HTR-8/SVneo (cell line): ENCODE data around the gene PPP1R3D.
"Not testable (repeated sequence)": the region's sequence is repeated elsewhere in the genome, so short reads cannot be mapped to it uniquely, and the experiment has no call there.

Source experiments
- DNase-seq: peaks from one replicate; pipeline ENCODE4 v3.0.0; 2011; ENCODE audit warnings: low spot score, mixed read lengths; ENCODE audit not compliant: insufficient read length
- FAIRE-seq: peaks from 2 replicates; lab custom pipeline; 2011; peaks lifted over from hg19 to GRCh38; lab: Jason Lieb, UNC

PPP1R3D gene

GRCh38 chr20:59931511-59932312 lies 8.4 kb downstream of the PPP1R3D start:
- FAIRE-seq (peak; percentile 70), DNase-seq (no peak)

DNA sequence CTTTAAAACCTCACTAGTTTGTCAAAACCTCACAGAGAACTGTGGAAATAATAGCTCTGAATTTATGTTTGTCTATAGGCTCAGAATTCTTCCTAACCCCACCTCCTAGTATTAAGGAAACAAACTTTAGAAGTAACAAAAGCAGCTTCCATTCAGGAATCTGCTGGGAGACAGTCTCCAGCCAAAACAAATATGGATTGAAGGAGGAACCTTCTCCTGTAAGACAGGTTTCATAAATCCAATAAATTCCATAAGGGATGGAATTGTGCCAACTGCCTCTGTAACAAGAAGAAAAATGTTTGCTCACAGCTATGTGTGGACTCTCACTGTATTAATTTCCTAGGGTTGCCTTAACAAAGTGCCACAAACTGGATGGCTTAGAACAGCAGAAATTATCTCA lies 14.2 kb downstream of the PPP1R3D start:
- FAIRE-seq = no peak
- DNase-seq = no peak

DNA sequence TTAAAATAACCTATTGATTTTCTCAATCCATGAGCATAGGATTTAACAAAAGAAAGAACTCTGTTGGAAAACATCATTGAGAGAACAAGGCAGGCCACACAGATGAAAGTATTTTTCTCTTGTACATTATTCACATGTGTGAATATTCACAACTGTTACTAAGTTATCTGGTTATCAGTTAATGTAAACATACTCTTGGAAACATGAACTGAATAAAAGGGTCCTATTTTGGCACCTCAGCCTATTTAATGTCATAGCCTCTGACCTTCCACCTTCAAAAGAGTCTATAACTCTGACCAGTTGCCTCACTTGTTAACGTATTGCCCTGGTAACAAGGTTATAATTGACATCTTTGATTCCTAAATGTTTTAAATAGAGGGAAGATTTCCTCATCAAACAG lies 14.7 kb downstream of the PPP1R3D start:
- FAIRE-seq = peak; percentile 80
- no peak for DNase-seq

DNA sequence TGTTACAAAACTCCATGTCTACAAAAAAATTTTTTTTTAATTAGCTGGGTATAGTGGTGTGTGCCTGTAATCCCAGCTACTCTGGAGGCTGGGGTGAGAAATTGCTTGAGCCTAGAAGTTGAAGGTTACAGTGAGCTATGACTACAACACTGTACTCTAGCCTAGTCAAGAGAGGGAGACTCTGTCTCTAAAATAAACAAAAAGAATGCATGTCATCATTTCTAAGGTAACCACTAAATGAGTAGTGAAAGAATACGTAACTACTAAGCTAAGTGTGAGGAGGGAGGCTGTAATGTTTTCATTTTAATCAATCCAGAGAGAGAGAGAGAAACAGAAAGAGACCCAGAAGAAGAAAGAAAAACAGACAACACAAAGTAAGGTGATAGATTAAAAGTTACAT lies 16.6 kb downstream of the PPP1R3D start:
- DNase-seq (no peak), FAIRE-seq (no peak)

DNA sequence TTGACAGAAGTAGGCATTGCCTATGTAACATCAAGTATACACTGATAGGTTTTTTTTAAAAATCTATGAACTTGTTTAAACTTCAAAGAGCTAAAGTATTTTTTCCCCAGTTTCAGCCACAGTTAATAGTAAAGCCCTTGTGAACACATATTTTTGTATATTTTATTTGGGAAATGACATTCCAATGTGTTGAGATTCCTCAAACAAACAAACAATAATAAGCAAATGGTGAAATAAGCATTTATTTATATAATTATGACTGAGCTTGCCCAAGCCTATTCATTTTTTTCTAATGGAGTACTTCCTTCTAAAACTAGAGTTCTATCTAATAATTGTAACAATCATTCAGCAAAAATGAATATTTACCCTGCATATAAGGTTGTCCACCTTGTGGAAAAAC lies 19.2 kb downstream of the PPP1R3D start:
- DNase-seq (no peak), FAIRE-seq (no peak)

DNA sequence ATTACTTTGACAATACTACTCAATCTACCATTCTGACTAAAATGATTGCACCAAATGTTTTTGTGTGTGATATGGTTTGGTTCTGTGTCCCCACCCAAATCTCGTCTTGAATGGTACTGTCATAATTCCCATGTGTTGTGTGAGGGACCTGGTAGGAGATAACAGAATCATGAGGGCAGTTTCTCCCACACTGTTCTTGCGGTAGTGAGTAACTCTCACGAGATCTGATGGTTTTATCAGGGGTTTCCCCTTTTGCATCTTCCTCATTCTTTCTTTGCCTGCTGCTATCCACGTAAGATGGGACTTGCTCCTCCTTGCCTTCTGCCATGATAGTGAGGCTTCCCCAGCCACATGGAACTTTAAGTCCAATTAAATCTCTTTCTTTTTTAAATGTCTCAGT lies 27.5 kb downstream of the PPP1R3D start:
- DNase-seq = no peak
- peak; percentile 58 for FAIRE-seq

- DNase-seq = no peak
- no peak for FAIRE-seq
Measured at GRCh38 chr20:59911041-59911440, 29.1 kb downstream of the PPP1R3D start.

DNA sequence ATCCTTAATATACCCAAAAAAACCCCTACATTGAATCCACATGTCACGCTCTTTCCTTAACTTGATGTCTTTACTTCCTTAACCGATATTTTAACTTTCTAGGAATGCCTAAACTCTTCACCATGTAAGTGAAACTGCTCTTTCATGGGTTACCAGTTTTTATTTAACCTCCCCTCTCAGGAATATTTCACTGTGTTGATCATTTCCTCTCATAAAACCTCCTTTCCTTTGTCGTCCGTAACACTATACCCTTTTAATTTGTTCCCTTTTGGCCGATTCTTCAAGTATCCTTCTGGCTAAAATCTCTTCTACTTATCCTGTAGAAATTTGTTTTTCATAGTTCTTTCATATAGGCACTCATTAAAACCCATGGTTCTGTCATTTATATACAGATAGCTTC lies 31.2 kb downstream of the PPP1R3D start:
- no peak for FAIRE-seq
- DNase-seq = no peak

- FAIRE-seq (no peak), DNase-seq (no peak)
Measured at GRCh38 chr20:59903621-59904020, 36.5 kb downstream of the PPP1R3D start.

- FAIRE-seq (peak; percentile 20), DNase-seq (no peak)
Measured at GRCh38 chr20:59902470-59902869, 37.6 kb downstream of the PPP1R3D start.

GRCh38 chr20:59895908-59896307 lies 44.2 kb downstream of the PPP1R3D start:
- FAIRE-seq (no peak), DNase-seq (no peak)

DNA sequence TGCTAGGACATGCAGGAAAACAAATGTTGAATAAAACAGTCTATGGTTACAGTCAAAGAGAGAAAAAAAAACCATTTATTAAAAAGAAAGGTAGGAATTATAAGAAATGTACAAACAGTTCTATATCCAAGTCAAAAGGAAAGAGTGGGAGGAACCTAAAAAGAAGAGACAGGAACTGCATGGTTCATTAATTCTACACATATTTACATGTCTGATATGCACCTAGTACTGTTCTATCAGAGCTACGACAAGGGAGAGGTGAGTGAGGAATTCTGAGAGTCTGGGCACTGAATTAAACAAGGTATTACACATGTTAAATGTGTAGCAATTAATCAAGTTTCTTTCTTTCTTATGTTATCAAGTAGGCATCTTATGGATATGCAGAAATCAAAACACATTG lies 48.5 kb downstream of the PPP1R3D start:
- DNase-seq (no peak), FAIRE-seq (no peak)

- DNase-seq, FAIRE-seq: not testable (repeated sequence)
Measured at GRCh38 chr20:59890035-59890434, 50.1 kb downstream of the PPP1R3D start.

DNA sequence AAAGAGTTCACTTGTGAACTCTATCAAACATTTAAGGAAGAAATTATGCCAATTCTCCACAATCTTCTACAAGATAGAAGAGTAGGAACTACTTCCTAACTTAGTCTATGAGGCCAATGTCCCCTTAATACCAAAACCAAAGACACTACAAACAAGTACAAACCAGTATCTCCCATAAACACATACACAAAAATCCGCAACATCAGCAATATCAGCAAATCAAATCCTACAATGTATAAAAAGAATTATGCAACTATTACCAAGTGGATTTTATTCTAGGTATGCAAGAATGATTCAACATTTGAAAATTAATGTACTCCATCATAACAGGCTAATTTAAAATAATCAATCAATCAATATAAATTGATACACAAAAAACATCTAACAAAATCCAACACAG lies 52.1 kb downstream of the PPP1R3D start:
- FAIRE-seq = peak; percentile 49

More for the DNA sequence above, 52.1 kb downstream of the PPP1R3D start:
- no peak for DNase-seq
